H9 (cell line): Measurements from ENCODE around the gene OTUB2. TPM values are rescaled to one million over a fixed set of nuclear protein-coding genes. Genes with fewer than 3 reads are reported as not detected.
"Not testable (repeated sequence)": the region's sequence is repeated elsewhere in the genome, so short reads cannot be mapped to it uniquely, and the experiment has no call there.

Source experiments
- DNase-seq: peaks from one replicate; pipeline ENCODE4 v3.0.0-alpha.2; 2017
- H2AFZ ChIP-seq: one replicate; pipeline ENCODE4 v1.6.1; 2013; ENCODE audit warnings: mild to moderate bottlenecking, low read length, control low read depth, moderate library complexity
- H2AK5ac ChIP-seq: 2 replicates; pipeline ENCODE4 v1.6.1; 2013; ENCODE audit warnings: low read length, control low read depth, mixed read lengths; ENCODE audit not compliant: insufficient read length
- H2BK120ac ChIP-seq: one replicate; pipeline ENCODE4 v1.6.1; 2013; ENCODE audit warnings: low read depth, mild to moderate bottlenecking, low read length, control low read depth, inconsistent platforms; ENCODE audit not compliant: poor library complexity, severe bottlenecking
- H2BK12ac ChIP-seq: 2 replicates; pipeline ENCODE4 v1.6.1; 2013; ENCODE audit warnings: low read length, control low read depth, mixed read lengths, low read depth; ENCODE audit not compliant: insufficient read length
- H2BK15ac ChIP-seq: 2 replicates; pipeline ENCODE4 v1.6.1; 2013; ENCODE audit warnings: low read depth, low read length, control low read depth
- H2BK20ac ChIP-seq: one replicate; pipeline ENCODE4 v1.6.1; 2013; ENCODE audit warnings: low read depth, mild to moderate bottlenecking, low read length, control low read depth, inconsistent platforms; ENCODE audit not compliant: poor library complexity, severe bottlenecking
- H2BK5ac ChIP-seq: 2 replicates; pipeline ENCODE4 v1.6.1; 2013; ENCODE audit warnings: low read length, control low read depth, mixed read lengths; ENCODE audit not compliant: insufficient read length
- H3K14ac ChIP-seq: 2 replicates; pipeline ENCODE4 v1.6.1; 2013; ENCODE audit warnings: low read length, control low read depth; ENCODE audit not compliant: insufficient read depth
- H3K18ac ChIP-seq: 2 replicates; pipeline ENCODE4 v1.6.1; 2013; ENCODE audit warnings: low read depth, mild to moderate bottlenecking, mixed read lengths, low read length, control low read depth; ENCODE audit not compliant: insufficient read length
- H3K23ac ChIP-seq: 2 replicates; pipeline ENCODE4 v1.6.1; 2013; ENCODE audit warnings: low read length, control low read depth, mixed read lengths, low read depth; ENCODE audit not compliant: insufficient read length
- H3K23me2 ChIP-seq: 2 replicates; pipeline ENCODE4 v1.6.1; 2013; ENCODE audit warnings: low read depth, mild to moderate bottlenecking, mixed read lengths, low read length, control low read depth; ENCODE audit not compliant: insufficient read length, poor library complexity, severe bottlenecking
- H3K27ac ChIP-seq: 2 replicates; pipeline ENCODE4 v1.5.1; 2013; ENCODE audit warnings: low read length, control low read depth, mixed read lengths, low read depth; ENCODE audit not compliant: insufficient read length
- H3K27me3 ChIP-seq: 2 replicates; pipeline ENCODE4 v1.6.1; 2013; ENCODE audit warnings: low read length, control low read depth, inconsistent platforms; ENCODE audit not compliant: insufficient read depth
- H3K4ac ChIP-seq: 2 replicates; pipeline ENCODE4 v1.6.1; 2013; ENCODE audit warnings: low read depth, mild to moderate bottlenecking, control low read depth, inconsistent platforms, low read length, moderate library complexity
- H3K4me1 ChIP-seq: 2 replicates; pipeline ENCODE4 v1.6.1; 2013; ENCODE audit warnings: low read length, control low read depth, inconsistent platforms; ENCODE audit not compliant: insufficient read depth
- H3K4me2 ChIP-seq: 2 replicates; pipeline ENCODE4 v1.6.1; 2013; ENCODE audit warnings: low read length, control low read depth, mixed read lengths; ENCODE audit not compliant: insufficient read length, insufficient read depth
- H3K56ac ChIP-seq: 2 replicates; pipeline ENCODE4 v1.6.1; 2013; ENCODE audit warnings: low read depth, mild to moderate bottlenecking, mixed read lengths, low read length, control low read depth; ENCODE audit not compliant: insufficient read length
- H3K79me1 ChIP-seq: 2 replicates; pipeline ENCODE4 v1.6.1; 2013; ENCODE audit warnings: low read depth, mild to moderate bottlenecking, moderate library complexity, low read length, control low read depth, inconsistent platforms; ENCODE audit not compliant: insufficient read depth, poor library complexity, severe bottlenecking
- H3K79me2 ChIP-seq: 2 replicates; pipeline ENCODE4 v1.6.1; 2013; ENCODE audit warnings: low read length, control low read depth, inconsistent platforms; ENCODE audit not compliant: insufficient read depth
- H3K9ac ChIP-seq: 2 replicates; pipeline ENCODE4 v1.6.1; 2013; ENCODE audit warnings: low read length, control low read depth, mixed read lengths; ENCODE audit not compliant: insufficient read length; ENCODE audit errors: extremely low read depth
- H3K9me3 ChIP-seq: one replicate; pipeline ENCODE4 v1.6.1; 2013; ENCODE audit warnings: low read depth, low read length, inconsistent platforms; ENCODE audit not compliant: control insufficient read depth
- H3T11ph ChIP-seq: one replicate; pipeline ENCODE4 v1.6.1; 2013; ENCODE audit warnings: mild to moderate bottlenecking, low read length, control low read depth, inconsistent platforms
- H4K20me1 ChIP-seq: one replicate; pipeline ENCODE4 v1.6.1; 2013; ENCODE audit not compliant: control insufficient read depth, insufficient read length, insufficient read depth
- H4K5ac ChIP-seq: 2 replicates; pipeline ENCODE4 v1.6.1; 2013; ENCODE audit warnings: low read depth, mild to moderate bottlenecking, mixed read lengths, low read length, control low read depth; ENCODE audit not compliant: insufficient read length
- H4K8ac ChIP-seq: replicated peaks from 2 replicates; pipeline ENCODE4 v1.6.1; 2013; ENCODE audit warnings: low read length, control low read depth, mixed read lengths, low read depth; ENCODE audit not compliant: insufficient read length
- H4K91ac ChIP-seq: 2 replicates; pipeline ENCODE4 v1.6.1; 2013; ENCODE audit warnings: low read depth, mild to moderate bottlenecking, moderate library complexity, mixed read lengths, low read length, control low read depth; ENCODE audit not compliant: insufficient read length
- H3K27ac Mint-ChIP-seq, 3 experiments: 2 replicates in 2 of 3; 3 replicates in 1 of 3; pipeline ENCODE4 v1.8.0; 2020 to 2021; ENCODE audit warnings: mixed read lengths in 3 of 3, mild to moderate bottlenecking in 1 of 3, moderate library complexity in 1 of 3
- H3K27me3 Mint-ChIP-seq: 2 replicates; pipeline ENCODE4 v1.8.0; 2021; ENCODE audit warnings: low read depth, mild to moderate bottlenecking, moderate library complexity, mixed read lengths
- H3K36me3 Mint-ChIP-seq, 3 experiments: 2 replicates in 2 of 3; 3 replicates in 1 of 3; pipeline ENCODE4 v1.8.0; 2020 to 2021; ENCODE audit warnings: low read depth in 3 of 3, mixed read lengths in 3 of 3; ENCODE audit not compliant: insufficient read depth in 1 of 3
- H3K4me1 Mint-ChIP-seq, 2 experiments: 2 replicates each; pipeline ENCODE4 v1.8.0; 2020; ENCODE audit warnings: mixed read lengths in 2 of 2
- H3K4me3 Mint-ChIP-seq, 2 experiments: 2 replicates in 1 of 2; 3 replicates in 1 of 2; pipeline ENCODE4 v1.8.0; 2020 to 2021; ENCODE audit warnings: mild to moderate bottlenecking in 2 of 2, mixed read lengths in 2 of 2, moderate library complexity in 1 of 2
- H3K9me3 Mint-ChIP-seq, 2 experiments: 2 replicates in 1 of 2; 3 replicates in 1 of 2; pipeline ENCODE4 v1.8.0; 2020; ENCODE audit warnings: mild to moderate bottlenecking in 2 of 2, mixed read lengths in 2 of 2, moderate library complexity in 1 of 2
- CTCF ChIP-seq: fragments of 200-600 bp; sonication (generic); conservative IDR thresholded peaks from 3 replicates; pipeline ENCODE4 v1.8.0; 2021; ENCODE audit warnings: antibody characterized with exemption, mild to moderate bottlenecking
- WGBS: extraction: QIAGEN DNeasy Blood & Tissue Kit; methylation state at CpG from one replicate; pipeline ENCODE4 v1.1.7; 2013; ENCODE audit warnings: missing lambda C conversion rate, low lambda C conversion rate, mixed read lengths; ENCODE audit not compliant: insufficient read length; ENCODE audit errors: extremely low coverage; 5-methylcytosine and 5-hydroxymethylcytosine counted together
- total RNA-seq: library from RNA; stranded (reverse); gene quantifications from 2 replicates; pipeline ENCODE4 v1.2.1, GENCODE V29; 2021

OTUB2 gene
- total RNA-seq, 1 experiment from 2014 or later = 3.6 TPM

GRCh38 chr14:94066089-94066676 lies 40.0 kb downstream of the OTUB2 start:
- no peak overlapping the region for H4K5ac ChIP-seq
- no peak overlapping the region for H3K4ac ChIP-seq
- no peak for DNase-seq
- no peak overlapping the region for H3K4me3 Mint-ChIP-seq
- H3K18ac ChIP-seq = no peak overlapping the region
- peaks cover 8% of the 10 kb centered on the region; the same call in 1 of the 2 replicates for H3K79me2 ChIP-seq
- H3K4me2 ChIP-seq = no peak overlapping the region
- H3K56ac ChIP-seq = no peak overlapping the region
- H3K23me2 ChIP-seq = no peaks in the 10 kb centered on the region
- H2BK12ac ChIP-seq = no peak overlapping the region
- H3K79me1 ChIP-seq = peaks cover 10% of the 10 kb centered on the region
- no peak overlapping the region for H4K91ac ChIP-seq
- H3K9me3 ChIP-seq = no peaks in the 10 kb centered on the region
- H2BK120ac ChIP-seq = no peak overlapping the region
- no peaks in the 10 kb centered on the region for H3K27me3 Mint-ChIP-seq
- no peak overlapping the region for H3K14ac ChIP-seq
- no peak overlapping the region for H3K27ac ChIP-seq
- peaks cover 45 to 46% of the 10 kb centered on the region in 2 experiments for H3K4me1 Mint-ChIP-seq
- peaks cover 25 to 38% of the 10 kb centered on the region in 2 experiments for H3K9me3 Mint-ChIP-seq
- no CpG with 5 or more reads among the region's 8 CpGs for WGBS
- no peak overlapping the region for H2BK20ac ChIP-seq
- H2AK5ac ChIP-seq = no peak overlapping the region
- H4K20me1 ChIP-seq = no peaks in the 10 kb centered on the region
- peaks cover 40 to 54% (median 43%) of the 10 kb centered on the region in 3 experiments for H3K36me3 Mint-ChIP-seq
- H2BK5ac ChIP-seq = no peak overlapping the region
- H4K8ac ChIP-seq = no peak overlapping the region
- H2AFZ ChIP-seq = no peak overlapping the region
- H3K4me1 ChIP-seq = peaks cover 5% of the 10 kb centered on the region; the same call in 1 of the 2 replicates
- H2BK15ac ChIP-seq = no peak overlapping the region
- H3K23ac ChIP-seq = no peak overlapping the region
- H3K27ac Mint-ChIP-seq = peak overlapping the region; percentile 26 to 87 (median 65); a peak in 6 of 7 replicates
- H3T11ph ChIP-seq = no peak overlapping the region
- TF ChIP-seq CTCF = peak; percentile 28; the same call in 2 of the 3 replicates
- H3K9ac ChIP-seq = no peak overlapping the region
- H3K27me3 ChIP-seq = no peaks in the 10 kb centered on the region

GRCh38 chr14:94072076-94072475 lies 45.9 kb downstream of the OTUB2 start:
- H3K36me3 Mint-ChIP-seq = peaks cover 60 to 72% (median 63%) of the 10 kb centered on the region in 3 experiments
- not testable (repeated sequence) for H3K27ac ChIP-seq
- no CpG with 5 or more reads among the region's 3 CpGs for WGBS

More at GRCh38 chr14:94072076-94072475, 45.9 kb downstream of the OTUB2 start:
- H3K14ac ChIP-seq, H3K4ac ChIP-seq, H3K27ac Mint-ChIP-seq, H2BK120ac ChIP-seq, H2BK15ac ChIP-seq, H3K4me3 Mint-ChIP-seq, H2BK5ac ChIP-seq, H3K27me3 Mint-ChIP-seq, H4K91ac ChIP-seq, H3K27me3 ChIP-seq, H2BK20ac ChIP-seq, H3K9me3 ChIP-seq, H2AFZ ChIP-seq, H3K4me1 ChIP-seq, H3K18ac ChIP-seq, H3K23ac ChIP-seq, H4K5ac ChIP-seq, H2BK12ac ChIP-seq, H4K8ac ChIP-seq, H3T11ph ChIP-seq, H3K9ac ChIP-seq, H3K4me2 ChIP-seq, H3K23me2 ChIP-seq, H2AK5ac ChIP-seq, DNase-seq, H3K56ac ChIP-seq, H4K20me1 ChIP-seq, H3K79me1 ChIP-seq: not testable (repeated sequence)
- Mint-ChIP-seq H3K9me3 (peaks cover 50 to 61% of the 10 kb centered on the region in 2 experiments), H3K4me1 (peaks cover 7 to 12% of the 10 kb centered on the region in 2 experiments)
- H3K79me2 ChIP-seq = peaks cover 15% of the 10 kb centered on the region; the same call in 1 of the 2 replicates
